LHCN-M2 (cell line): Measurements from ENCODE around the gene DCDC2B. TPM values are rescaled to one million over a fixed set of nuclear protein-coding genes. Genes with fewer than 3 reads are reported as not detected.
"Not testable (repeated sequence)": the region's sequence is repeated elsewhere in the genome, so short reads cannot be mapped to it uniquely, and the experiment has no call there.

Experiments used
- DNase-seq: peaks from one replicate; pipeline ENCODE4 v3.0.0-alpha.2; 2012; ENCODE audit warnings: low read depth
- total RNA-seq: library from RNA; depleted of rRNA; stranded (reverse); fragments of >200 nt; gene quantifications from 2 replicates; pipeline ENCODE4 v1.2.3, GENCODE V29; 2014; rRNA removed

DCDC2B gene
- total RNA-seq, 1 experiment from 2014 or later: not detected

DNA sequence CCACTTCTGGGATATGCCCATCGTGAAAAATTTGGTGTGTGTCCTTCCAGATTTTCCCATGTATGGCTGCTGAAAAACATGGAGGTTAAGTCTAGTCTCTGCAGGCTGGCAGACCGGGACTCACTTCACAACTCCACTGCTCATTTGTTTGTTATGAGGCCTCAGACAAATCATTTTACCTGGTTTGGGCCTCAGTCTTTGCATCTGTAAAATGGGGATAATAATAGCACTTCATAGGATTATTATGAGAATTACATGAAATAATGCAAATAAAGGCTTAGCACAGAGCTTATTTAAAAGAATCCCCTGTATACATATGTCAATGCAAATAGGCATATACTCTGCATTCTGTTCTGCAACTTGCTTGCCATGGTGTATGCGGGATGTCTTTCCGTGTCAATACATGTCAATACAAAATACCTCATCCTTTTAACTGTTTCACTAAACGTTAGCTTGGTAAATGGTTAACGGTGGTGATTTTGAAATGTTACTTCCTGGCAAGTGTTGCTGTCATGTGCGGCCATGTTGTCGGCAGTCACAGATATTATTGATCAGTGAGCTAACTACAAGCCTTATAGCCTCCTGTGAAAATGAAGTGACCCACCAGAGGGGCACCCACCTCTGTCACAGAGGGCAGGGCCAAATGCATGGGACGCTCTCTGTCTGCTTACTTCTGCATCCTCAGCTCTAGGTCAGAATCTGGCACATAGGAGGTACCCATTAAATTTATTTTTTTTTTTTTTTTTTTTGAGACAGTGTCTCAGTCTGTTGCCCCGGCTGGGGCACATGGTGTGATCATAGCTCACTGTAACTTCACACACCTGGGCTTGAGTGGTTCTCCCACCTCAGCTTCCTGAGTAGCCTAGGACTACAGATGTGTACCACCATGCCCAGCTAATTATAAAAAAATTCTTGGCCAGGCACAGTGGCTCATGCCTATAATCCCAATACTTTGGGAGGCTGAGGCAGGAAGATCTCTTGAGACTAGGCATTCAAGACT is 46.5 kb downstream of the DCDC2B start:
- DNase-seq: no peak

DNA sequence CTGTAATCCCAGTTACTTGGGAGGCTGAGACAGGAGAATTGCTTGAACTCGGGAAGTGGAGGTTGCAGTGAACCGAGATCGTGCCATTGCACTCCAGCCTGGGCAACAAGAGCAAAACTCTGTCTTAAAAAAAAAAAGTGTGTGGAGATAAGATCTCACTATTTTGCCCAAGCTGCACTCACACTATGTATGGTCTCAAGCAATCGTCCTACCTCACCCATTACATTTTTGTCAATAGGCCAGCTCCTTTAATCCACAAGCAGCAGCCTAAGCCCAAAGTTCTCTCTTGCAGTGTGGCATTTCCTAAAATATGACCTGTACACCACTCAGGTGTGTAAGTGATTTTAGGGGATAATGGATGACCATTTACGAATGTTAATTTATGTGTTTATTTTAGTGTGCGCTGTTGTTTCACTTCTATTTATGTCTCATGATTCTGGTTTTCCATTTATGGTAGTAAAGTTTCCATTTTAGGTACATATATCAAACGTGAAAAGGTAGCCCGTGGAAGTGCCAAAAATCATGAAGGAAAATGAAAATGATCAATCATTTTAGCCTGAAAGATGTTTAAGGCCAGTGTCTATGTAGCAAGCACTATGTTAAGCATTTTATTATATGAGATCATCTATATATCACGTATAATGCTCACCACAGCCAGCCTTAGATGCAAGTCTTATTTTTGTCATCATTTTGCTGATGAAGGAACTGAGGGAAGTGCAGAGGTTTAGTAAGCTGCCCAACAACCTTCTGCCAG is 47.8 kb downstream of the DCDC2B start:
- no peak for DNase-seq

DNA sequence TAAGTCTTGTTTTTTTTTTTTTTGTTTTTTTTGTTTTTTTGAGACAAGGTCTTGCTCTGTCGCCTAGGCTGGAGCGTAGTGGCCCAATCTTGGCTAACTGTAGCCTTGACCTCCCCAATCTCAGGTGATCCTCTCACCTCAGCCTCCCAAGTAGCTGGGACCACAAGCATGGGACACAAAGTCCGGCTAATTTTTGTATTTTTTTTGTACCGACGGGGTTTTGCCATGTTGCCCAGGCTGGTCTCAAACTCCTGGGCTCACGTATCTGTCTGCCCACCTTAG is 48.3 kb downstream of the DCDC2B start:
- no peak for DNase-seq

DNA sequence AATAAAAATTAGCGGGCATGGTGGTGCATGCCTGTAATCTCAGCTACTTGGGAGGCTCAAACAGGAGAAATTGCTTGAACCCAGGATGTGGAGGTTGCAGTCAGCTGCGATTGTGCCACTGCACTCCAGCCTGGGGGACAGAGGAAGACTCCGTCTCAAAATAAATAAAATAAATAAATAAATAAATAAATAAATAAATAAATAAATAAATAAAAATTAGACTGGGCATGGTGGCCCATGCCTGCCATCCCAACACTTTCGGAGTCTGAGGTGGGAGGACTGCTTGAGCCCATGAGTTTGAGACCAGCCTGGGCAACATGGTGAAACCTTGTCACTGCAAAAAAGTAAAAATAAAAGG is 54.3 kb downstream of the DCDC2B start:
- DNase-seq: not testable (repeated sequence)

DNA sequence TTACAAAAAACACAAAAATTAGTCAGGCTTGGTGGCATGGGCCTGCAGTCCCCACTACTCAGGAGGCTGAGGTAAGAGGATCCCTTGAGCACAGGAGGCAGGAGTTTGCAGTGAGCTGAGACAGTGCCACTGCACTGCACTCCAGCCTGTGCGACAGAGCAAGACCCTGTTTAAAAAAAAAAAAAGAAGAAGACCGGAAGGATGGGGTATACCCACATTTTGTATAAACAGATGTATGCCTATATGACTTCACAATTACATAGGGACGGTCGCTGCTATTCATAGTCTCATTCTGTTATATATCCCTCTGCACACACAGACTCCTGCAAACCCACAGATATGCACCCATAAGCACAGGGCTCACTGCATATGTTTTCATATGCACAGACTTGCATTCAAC is 54.9 kb downstream of the DCDC2B start:
- no peak for DNase-seq

Other genes with a start within 250 kb of the DCDC2B start
- 58.9 and 72.6 TPM in 2 replicates for gene KHDRBS1, start 195.2 kb upstream of the DCDC2B start, total RNA-seq
- gene TMEM39B, start 136.2 kb upstream of the DCDC2B start, total RNA-seq: 8.1 and 10.4 TPM in 2 replicates
- 50.8 and 57.4 TPM in 2 replicates for gene KPNA6, start 101.0 kb upstream of the DCDC2B start, total RNA-seq
- gene TXLNA, start 29.4 kb upstream of the DCDC2B start, total RNA-seq: 79.6 and 81.6 TPM in 2 replicates
- gene CCDC28B, start 8.5 kb upstream of the DCDC2B start, total RNA-seq: 9.1 and 10.8 TPM in 2 replicates
- 2.3 and 4.0 TPM in 2 replicates for gene IQCC, start 3.4 kb upstream of the DCDC2B start, total RNA-seq
- 14.4 and 16.6 TPM in 2 replicates for gene TMEM234, start 13.3 kb downstream of the DCDC2B start, total RNA-seq
- 296 and 327 TPM in 2 replicates for gene EIF3I, start 13.3 kb downstream of the DCDC2B start, total RNA-seq
- gene FAM167B, start 38.1 kb downstream of the DCDC2B start, total RNA-seq: 0.23 TPM in 1 of 2 replicates, not detected in the other
- not detected in 2 replicates for gene LCK, start 42.2 kb downstream of the DCDC2B start, total RNA-seq
- gene HDAC1, start 83.0 kb downstream of the DCDC2B start, total RNA-seq: 53.0 and 54.4 TPM in 2 replicates
- 94.7 and 107 TPM in 2 replicates for gene MARCKSL1, start 127.1 kb downstream of the DCDC2B start, total RNA-seq
- gene FAM229A, start 153.4 kb downstream of the DCDC2B start, total RNA-seq: 2.0 and 5.2 TPM in 2 replicates
- 0.40 TPM in 1 of 2 replicates, not detected in the other for gene TSSK3, start 153.4 kb downstream of the DCDC2B start, total RNA-seq
- gene BSDC1, start 185.4 kb downstream of the DCDC2B start, total RNA-seq: 55.4 and 58.0 TPM in 2 replicates